GM23338 (cell line): ENCODE measurements around the gene CTNS.

Experiments used
- CREB1 ChIP-seq: fragments of 250-450 bp; sonication (Bioruptor Pico); IDR thresholded peaks from 2 replicates; pipeline ENCODE4 v1.5.0; 2020; ENCODE audit warnings: low read depth, mild to moderate bottlenecking, moderate library complexity
- EZH2 ChIP-seq: fragments of 200-600 bp; sonication (generic); IDR thresholded peaks from one replicate; pipeline ENCODE4 v1.8.0; 2017; ENCODE audit warnings: antibody characterized with exemption, mild to moderate bottlenecking, low read depth; ENCODE audit not compliant: unreplicated experiment
- EZH2phosphoT487 ChIP-seq: fragments of 200-600 bp; sonication (generic); IDR thresholded peaks from one replicate; pipeline ENCODE4 v1.8.1; 2018; ENCODE audit warnings: antibody characterized with exemption; ENCODE audit not compliant: unreplicated experiment
- JUNB ChIP-seq: IDR thresholded peaks from one replicate; pipeline ENCODE4 v1.6.1; 2016; ENCODE audit warnings: antibody characterized with exemption; ENCODE audit not compliant: unreplicated experiment
- NANOG ChIP-seq: IDR thresholded peaks from 2 replicates; pipeline ENCODE4 v1.6.1; 2016; ENCODE audit warnings: antibody characterized with exemption, borderline replicate concordance
- POLR2AphosphoS5 ChIP-seq: IDR thresholded peaks from 2 replicates; pipeline ENCODE4 v1.6.1; 2016; ENCODE audit warnings: antibody characterized with exemption, low read depth
- ZNF114 ChIP-seq: fragments of 250-450 bp; sonication (Bioruptor Pico); IDR thresholded peaks from 2 replicates; pipeline ENCODE4 v1.5.0; 2020; ENCODE audit warnings: mild to moderate bottlenecking, moderate library complexity
- ZNF331 ChIP-seq: fragments of 250-450 bp; sonication (Bioruptor Pico); IDR thresholded peaks from 2 replicates; pipeline ENCODE4 v1.5.0; 2020; ENCODE audit warnings: low read depth, mild to moderate bottlenecking, moderate library complexity
- TF ChIP-seq, protein P1 (sequence below): IDR thresholded peaks from one replicate; pipeline ENCODE4 v1.6.1; 2018; ENCODE audit warnings: antibody characterized with exemption; ENCODE audit not compliant: unreplicated experiment
- TF ChIP-seq, protein P2 (sequence below), 2 experiments: fragments of 200-600 bp in 1 of 2; sonication (generic) in 1 of 2; conservative IDR thresholded peaks; 2 replicates each; pipeline versions ENCODE4 v1.5.1 to v1.6.1; 2016 to 2017; ENCODE audit warnings: antibody characterized with exemption in 2 of 2, low read depth in 2 of 2, mild to moderate bottlenecking in 2 of 2, moderate library complexity in 1 of 2
- TF ChIP-seq, protein P3 (sequence below): IDR thresholded peaks from 2 replicates; pipeline ENCODE4 v1.6.1; 2016; ENCODE audit warnings: antibody characterized with exemption
- TF ChIP-seq, protein P4 (sequence below): fragments of 250-450 bp; sonication (Bioruptor Pico); IDR thresholded peaks from 2 replicates; pipeline ENCODE4 v1.5.0; 2020; ENCODE audit warnings: mild to moderate bottlenecking, moderate library complexity

DNA sequence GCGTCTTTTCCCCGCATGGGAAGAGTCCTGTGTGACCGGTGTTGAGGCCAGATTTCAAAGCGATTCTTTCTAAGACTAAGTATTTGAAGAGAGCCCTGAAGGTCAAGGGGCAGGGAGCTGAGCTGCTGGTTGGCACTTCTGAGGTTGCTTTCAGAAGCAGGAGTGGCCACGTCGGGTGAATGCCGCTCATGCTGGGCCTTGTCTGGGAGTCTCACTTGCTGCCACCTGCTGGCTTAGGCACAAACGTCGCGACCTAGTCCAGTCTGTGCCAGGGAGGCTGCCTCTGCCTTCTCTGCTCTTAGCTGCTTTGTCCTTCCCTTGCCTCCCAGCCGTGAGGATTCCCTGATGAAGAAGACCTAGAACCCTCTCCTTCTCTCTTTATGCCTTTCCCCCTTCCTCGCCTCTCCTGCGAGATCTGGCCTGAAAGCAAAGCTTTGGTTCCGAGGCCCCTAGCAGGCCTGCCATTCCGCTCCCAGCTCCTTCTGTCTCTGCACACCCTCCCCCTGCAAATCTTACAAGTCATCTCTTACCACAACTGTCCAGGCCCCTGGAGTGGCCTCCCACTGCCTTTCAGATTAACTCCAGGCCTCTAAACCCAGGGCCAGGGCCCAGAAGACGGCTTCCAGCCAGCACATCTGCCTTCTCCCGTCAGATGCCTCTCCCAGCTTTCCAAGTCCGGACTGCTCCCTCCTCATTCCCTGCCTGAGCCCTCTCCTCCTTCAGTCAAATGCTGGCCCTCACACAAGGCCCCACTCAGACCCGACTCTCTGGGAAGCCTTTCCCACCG is 11.4 kb downstream of the CTNS start:
- TF ChIP-seq, protein P1, sequence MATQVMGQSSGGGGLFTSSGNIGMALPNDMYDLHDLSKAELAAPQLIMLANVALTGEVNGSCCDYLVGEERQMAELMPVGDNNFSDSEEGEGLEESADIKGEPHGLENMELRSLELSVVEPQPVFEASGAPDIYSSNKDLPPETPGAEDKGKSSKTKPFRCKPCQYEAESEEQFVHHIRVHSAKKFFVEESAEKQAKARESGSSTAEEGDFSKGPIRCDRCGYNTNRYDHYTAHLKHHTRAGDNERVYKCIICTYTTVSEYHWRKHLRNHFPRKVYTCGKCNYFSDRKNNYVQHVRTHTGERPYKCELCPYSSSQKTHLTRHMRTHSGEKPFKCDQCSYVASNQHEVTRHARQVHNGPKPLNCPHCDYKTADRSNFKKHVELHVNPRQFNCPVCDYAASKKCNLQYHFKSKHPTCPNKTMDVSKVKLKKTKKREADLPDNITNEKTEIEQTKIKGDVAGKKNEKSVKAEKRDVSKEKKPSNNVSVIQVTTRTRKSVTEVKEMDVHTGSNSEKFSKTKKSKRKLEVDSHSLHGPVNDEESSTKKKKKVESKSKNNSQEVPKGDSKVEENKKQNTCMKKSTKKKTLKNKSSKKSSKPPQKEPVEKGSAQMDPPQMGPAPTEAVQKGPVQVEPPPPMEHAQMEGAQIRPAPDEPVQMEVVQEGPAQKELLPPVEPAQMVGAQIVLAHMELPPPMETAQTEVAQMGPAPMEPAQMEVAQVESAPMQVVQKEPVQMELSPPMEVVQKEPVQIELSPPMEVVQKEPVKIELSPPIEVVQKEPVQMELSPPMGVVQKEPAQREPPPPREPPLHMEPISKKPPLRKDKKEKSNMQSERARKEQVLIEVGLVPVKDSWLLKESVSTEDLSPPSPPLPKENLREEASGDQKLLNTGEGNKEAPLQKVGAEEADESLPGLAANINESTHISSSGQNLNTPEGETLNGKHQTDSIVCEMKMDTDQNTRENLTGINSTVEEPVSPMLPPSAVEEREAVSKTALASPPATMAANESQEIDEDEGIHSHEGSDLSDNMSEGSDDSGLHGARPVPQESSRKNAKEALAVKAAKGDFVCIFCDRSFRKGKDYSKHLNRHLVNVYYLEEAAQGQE: no peak
- TF ChIP-seq, protein P2, sequence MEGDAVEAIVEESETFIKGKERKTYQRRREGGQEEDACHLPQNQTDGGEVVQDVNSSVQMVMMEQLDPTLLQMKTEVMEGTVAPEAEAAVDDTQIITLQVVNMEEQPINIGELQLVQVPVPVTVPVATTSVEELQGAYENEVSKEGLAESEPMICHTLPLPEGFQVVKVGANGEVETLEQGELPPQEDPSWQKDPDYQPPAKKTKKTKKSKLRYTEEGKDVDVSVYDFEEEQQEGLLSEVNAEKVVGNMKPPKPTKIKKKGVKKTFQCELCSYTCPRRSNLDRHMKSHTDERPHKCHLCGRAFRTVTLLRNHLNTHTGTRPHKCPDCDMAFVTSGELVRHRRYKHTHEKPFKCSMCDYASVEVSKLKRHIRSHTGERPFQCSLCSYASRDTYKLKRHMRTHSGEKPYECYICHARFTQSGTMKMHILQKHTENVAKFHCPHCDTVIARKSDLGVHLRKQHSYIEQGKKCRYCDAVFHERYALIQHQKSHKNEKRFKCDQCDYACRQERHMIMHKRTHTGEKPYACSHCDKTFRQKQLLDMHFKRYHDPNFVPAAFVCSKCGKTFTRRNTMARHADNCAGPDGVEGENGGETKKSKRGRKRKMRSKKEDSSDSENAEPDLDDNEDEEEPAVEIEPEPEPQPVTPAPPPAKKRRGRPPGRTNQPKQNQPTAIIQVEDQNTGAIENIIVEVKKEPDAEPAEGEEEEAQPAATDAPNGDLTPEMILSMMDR (conservative IDR thresholded peaks at IDR 0.05; ENCODE audit: low read depth in 2 of 2): peak; percentile 50 to 71
- no peak for TF ChIP-seq EZH2phosphoT487
- TF ChIP-seq EZH2: no peak
- no peak for TF ChIP-seq JUNB
- TF ChIP-seq, protein P3, sequence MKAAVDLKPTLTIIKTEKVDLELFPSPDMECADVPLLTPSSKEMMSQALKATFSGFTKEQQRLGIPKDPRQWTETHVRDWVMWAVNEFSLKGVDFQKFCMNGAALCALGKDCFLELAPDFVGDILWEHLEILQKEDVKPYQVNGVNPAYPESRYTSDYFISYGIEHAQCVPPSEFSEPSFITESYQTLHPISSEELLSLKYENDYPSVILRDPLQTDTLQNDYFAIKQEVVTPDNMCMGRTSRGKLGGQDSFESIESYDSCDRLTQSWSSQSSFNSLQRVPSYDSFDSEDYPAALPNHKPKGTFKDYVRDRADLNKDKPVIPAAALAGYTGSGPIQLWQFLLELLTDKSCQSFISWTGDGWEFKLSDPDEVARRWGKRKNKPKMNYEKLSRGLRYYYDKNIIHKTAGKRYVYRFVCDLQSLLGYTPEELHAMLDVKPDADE: no peak
- no peak for TF ChIP-seq ZNF331
- TF ChIP-seq POLR2AphosphoS5: no peak
- TF ChIP-seq ZNF114 (CRISPR knock-in tag): no peak
- TF ChIP-seq NANOG: no peak
- TF ChIP-seq CREB1 (CRISPR knock-in tag): no peak
- TF ChIP-seq, protein P4, sequence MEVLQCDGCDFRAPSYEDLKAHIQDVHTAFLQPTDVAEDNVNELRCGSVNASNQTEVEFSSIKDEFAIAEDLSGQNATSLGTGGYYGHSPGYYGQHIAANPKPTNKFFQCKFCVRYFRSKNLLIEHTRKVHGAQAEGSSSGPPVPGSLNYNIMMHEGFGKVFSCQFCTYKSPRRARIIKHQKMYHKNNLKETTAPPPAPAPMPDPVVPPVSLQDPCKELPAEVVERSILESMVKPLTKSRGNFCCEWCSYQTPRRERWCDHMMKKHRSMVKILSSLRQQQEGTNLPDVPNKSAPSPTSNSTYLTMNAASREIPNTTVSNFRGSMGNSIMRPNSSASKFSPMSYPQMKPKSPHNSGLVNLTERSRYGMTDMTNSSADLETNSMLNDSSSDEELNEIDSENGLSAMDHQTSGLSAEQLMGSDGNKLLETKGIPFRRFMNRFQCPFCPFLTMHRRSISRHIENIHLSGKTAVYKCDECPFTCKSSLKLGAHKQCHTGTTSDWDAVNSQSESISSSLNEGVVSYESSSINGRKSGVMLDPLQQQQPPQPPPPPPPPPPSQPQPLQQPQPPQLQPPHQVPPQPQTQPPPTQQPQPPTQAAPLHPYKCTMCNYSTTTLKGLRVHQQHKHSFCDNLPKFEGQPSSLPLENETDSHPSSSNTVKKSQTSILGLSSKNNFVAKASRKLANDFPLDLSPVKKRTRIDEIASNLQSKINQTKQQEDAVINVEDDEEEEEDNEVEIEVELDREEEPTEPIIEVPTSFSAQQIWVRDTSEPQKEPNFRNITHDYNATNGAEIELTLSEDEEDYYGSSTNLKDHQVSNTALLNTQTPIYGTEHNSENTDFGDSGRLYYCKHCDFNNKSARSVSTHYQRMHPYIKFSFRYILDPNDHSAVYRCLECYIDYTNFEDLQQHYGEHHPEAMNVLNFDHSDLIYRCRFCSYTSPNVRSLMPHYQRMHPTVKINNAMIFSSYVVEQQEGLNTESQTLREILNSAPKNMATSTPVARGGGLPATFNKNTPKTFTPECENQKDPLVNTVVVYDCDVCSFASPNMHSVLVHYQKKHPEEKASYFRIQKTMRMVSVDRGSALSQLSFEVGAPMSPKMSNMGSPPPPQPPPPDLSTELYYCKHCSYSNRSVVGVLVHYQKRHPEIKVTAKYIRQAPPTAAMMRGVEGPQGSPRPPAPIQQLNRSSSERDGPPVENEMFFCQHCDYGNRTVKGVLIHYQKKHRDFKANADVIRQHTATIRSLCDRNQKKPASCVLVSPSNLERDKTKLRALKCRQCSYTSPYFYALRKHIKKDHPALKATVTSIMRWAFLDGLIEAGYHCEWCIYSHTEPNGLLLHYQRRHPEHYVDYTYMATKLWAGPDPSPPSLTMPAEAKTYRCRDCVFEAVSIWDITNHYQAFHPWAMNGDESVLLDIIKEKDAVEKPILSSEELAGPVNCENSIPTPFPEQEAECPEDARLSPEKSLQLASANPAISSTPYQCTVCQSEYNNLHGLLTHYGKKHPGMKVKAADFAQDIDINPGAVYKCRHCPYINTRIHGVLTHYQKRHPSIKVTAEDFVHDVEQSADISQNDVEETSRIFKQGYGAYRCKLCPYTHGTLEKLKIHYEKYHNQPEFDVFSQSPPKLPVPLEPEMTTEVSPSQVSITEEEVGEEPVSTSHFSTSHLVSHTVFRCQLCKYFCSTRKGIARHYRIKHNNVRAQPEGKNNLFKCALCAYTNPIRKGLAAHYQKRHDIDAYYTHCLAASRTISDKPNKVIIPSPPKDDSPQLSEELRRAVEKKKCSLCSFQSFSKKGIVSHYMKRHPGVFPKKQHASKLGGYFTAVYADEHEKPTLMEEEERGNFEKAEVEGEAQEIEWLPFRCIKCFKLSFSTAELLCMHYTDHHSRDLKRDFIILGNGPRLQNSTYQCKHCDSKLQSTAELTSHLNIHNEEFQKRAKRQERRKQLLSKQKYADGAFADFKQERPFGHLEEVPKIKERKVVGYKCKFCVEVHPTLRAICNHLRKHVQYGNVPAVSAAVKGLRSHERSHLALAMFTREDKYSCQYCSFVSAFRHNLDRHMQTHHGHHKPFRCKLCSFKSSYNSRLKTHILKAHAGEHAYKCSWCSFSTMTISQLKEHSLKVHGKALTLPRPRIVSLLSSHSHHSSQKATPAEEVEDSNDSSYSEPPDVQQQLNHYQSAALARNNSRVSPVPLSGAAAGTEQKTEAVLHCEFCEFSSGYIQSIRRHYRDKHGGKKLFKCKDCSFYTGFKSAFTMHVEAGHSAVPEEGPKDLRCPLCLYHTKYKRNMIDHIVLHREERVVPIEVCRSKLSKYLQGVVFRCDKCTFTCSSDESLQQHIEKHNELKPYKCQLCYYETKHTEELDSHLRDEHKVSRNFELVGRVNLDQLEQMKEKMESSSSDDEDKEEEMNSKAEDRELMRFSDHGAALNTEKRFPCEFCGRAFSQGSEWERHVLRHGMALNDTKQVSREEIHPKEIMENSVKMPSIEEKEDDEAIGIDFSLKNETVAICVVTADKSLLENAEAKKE (CRISPR knock-in tag): no peak
